K562 (cell line): ENCODE data around the gene GAB1. TPM values are rescaled to one million over a fixed set of nuclear protein-coding genes. Genes with fewer than 3 reads are reported as not detected.
A peak's percentile ranks its signal among the peaks of the same experiment; 100 is the strongest.

ENCODE experiments used
- ARID3A ChIP-seq: IDR thresholded peaks from 2 replicates; pipeline ENCODE4 v1.6.1; 2012; ENCODE audit warnings: low read depth, low read length, improper control_type of control experiment, borderline replicate concordance
- CBFA2T2 ChIP-seq: fragments of 450-650 bp; conservative IDR thresholded peaks from 2 replicates; pipeline ENCODE4 v1.6.1; 2017; ENCODE audit warnings: mild to moderate bottlenecking
- ETS1 ChIP-seq: conservative IDR thresholded peaks from 2 replicates; pipeline ENCODE4 v1.6.1; 2011; ENCODE audit warnings: low read depth, mild to moderate bottlenecking, low read length; ENCODE audit not compliant: control insufficient read depth
- HDAC2 ChIP-seq: fragments of 450-650 bp; IDR thresholded peaks from 2 replicates; pipeline ENCODE4 v1.6.1; 2016; ENCODE audit warnings: mild to moderate bottlenecking
- HMBOX1 ChIP-seq: sonication (generic); IDR thresholded peaks from 2 replicates; pipeline ENCODE4 v1.6.1; 2016
- STAT5A ChIP-seq: IDR thresholded peaks from 2 replicates; pipeline ENCODE4 v1.6.1; 2012; ENCODE audit warnings: low read length, inconsistent platforms, borderline replicate concordance
- ZBTB26 ChIP-seq: fragments of 450-650 bp; formaldehyde crosslinking; IDR thresholded peaks from 2 replicates; pipeline ENCODE4 v1.4.0; 2022; ENCODE audit warnings: missing genetic modification characterization
- ZBTB33 ChIP-seq: sonication (generic); formaldehyde crosslinking; IDR thresholded peaks from 2 replicates; pipeline ENCODE4 v1.8.1; 2023; ENCODE audit warnings: mild to moderate bottlenecking, missing genetic modification reagents
- ZNF592 ChIP-seq: fragments of 450-650 bp; IDR thresholded peaks from 2 replicates; pipeline ENCODE4 v1.6.1; 2017; ENCODE audit warnings: antibody characterized with exemption, mild to moderate bottlenecking
- polyA plus RNA-seq, 8 experiments: library from polyadenylated mRNA; depleted of rRNA in 4 of 8; stranded (reverse) in 5 of 8; unstranded in 3 of 8; fragments of >200 nt; fragmentation: Nextera tagmentation in 2 of 8; fragmentation: Illumina TruSeq in 1 of 8; extraction: Ambion mirVana in 2 of 8; extraction: Trizol in 1 of 8; gene quantifications; 2 replicates each; pipeline versions ENCODE4 v1.2.1 to v1.2.3, GENCODE V29; 2011 to 2014; ENCODE audit warnings: inconsistent platforms in 1 of 8, missing spikeins in 1 of 8
- total RNA-seq, 7 experiments: library from RNA; depleted of rRNA in 6 of 7; stranded (reverse); fragments of >200 nt in 6 of 7; fragmentation: Illumina TruSeq in 2 of 7; extraction: Trizol in 2 of 7; gene quantifications; 2 replicates each; pipeline versions ENCODE4 v1.2.1 to v1.2.3, GENCODE V29; 2011 to 2021; ENCODE audit warnings: low replicate concordance in 1 of 7

GAB1 gene
- total and polyA plus RNA-seq, 9 of the 15 experiments (the other 6 are each of a cell fraction or from before 2014, with no cell fraction given) = 1.3 to 14.6 (median 7.5) TPM

GRCh38 chr4:143348233-143349077 is 11.8 kb downstream of the GAB1 start (continued):
- TF ChIP-seq ZNF592 (peak; percentile 67), ARID3A (0 out of 2 replicates have a peak, but pooled peaks have one; percentile 41), STAT5A (peak; percentile 70; the same call in 1 of the 2 replicates), ZBTB33 (CRISPR knock-in tag) (no peak), HMBOX1 (peak; percentile 8; the same call in 1 of the 2 replicates), CBFA2T2 (peak; percentile 77), ZBTB26 (no peak), HDAC2 (peak; percentile 12; the same call in 1 of the 2 replicates), ETS1 (0 out of 2 replicates have a peak, but pooled peaks have one; percentile 49)
